Transverse colon (tissue), 4 donors: Measurements from ENCODE around the gene AKAP13. TPM values are rescaled to one million over a fixed set of nuclear protein-coding genes. Genes with fewer than 3 reads are reported as not detected.

Experiments used
- DNase-seq: peaks from one replicate; pipeline ENCODE4 v3.0.0-alpha.2; 2019
- H3K27ac ChIP-seq, 4 donors: fragments of 200-600 bp; sonication (generic); 2 replicates each; pipeline ENCODE4 v1.5.1; 2016 to 2018; ENCODE audit warnings: inconsistent platforms in 4 of 4
- H3K27me3 ChIP-seq: fragments of 200-600 bp; sonication (generic); 2 replicates; pipeline ENCODE4 v1.5.1; 2017; ENCODE audit warnings: inconsistent platforms
- H3K36me3 ChIP-seq, 4 donors: fragments of 200-600 bp; sonication (generic); 2 replicates each; pipeline ENCODE4 v1.5.1; 2017 to 2019; ENCODE audit warnings: inconsistent platforms in 4 of 4
- H3K4me1 ChIP-seq, 4 donors: fragments of 200-600 bp; sonication (generic); 2 replicates each; pipeline ENCODE4 v1.5.1; 2017 to 2020; ENCODE audit warnings: inconsistent platforms in 4 of 4
- H3K4me3 ChIP-seq, 4 donors: fragments of 200-600 bp; sonication (generic); 1 replicate in 1 of 4; 2 replicates in 3 of 4; pipeline versions ENCODE4 v1.5.1 to v1.6.1; 2017 to 2019; ENCODE audit warnings: inconsistent platforms in 4 of 4
- H3K9me3 ChIP-seq, 2 donors: fragments of 200-600 bp; sonication (generic); 2 replicates each; pipeline ENCODE4 v1.5.1; 2017 to 2019; ENCODE audit warnings: inconsistent platforms in 2 of 2
- CTCF ChIP-seq, 5 experiments: fragments of 200-600 bp in 3 of 5; fragments of 450-650 bp in 2 of 5; sonication (generic) in 3 of 5; IDR thresholded peaks; 1 replicate in 2 of 5; 2 replicates in 3 of 5; pipeline ENCODE4 v1.5.1; 2016 to 2017; ENCODE audit warnings: antibody characterized with exemption in 5 of 5, inconsistent platforms in 3 of 5, mild to moderate bottlenecking in 2 of 5, moderate library complexity in 1 of 5
- EP300 ChIP-seq: sonication (generic); formaldehyde crosslinking; IDR thresholded peaks from one replicate; pipeline ENCODE4 v1.6.1; 2017; ENCODE audit warnings: antibody characterized with exemption, low read depth
- POLR2A ChIP-seq: fragments of 450-650 bp; IDR thresholded peaks from one replicate; pipeline ENCODE4 v1.6.1; 2016; ENCODE audit warnings: antibody characterized with exemption, mild to moderate bottlenecking, moderate library complexity
- POLR2AphosphoS5 ChIP-seq, 3 donors: sonication (generic); formaldehyde crosslinking; IDR thresholded peaks; one replicate each; pipeline ENCODE4 v1.6.1; 2016; ENCODE audit warnings: antibody characterized with exemption in 3 of 3
- WGBS, 2 donors: methylation state at CpG; one replicate each; pipeline ENCODE4 v1.1.5; 2018; ENCODE audit warnings: low coverage in 1 of 2; 5-methylcytosine and 5-hydroxymethylcytosine counted together
- in situ Hi-C, 4 donors: fragments of 200-750 bp; cut with MboI; loops; one replicate each; pipeline versions ENCODE4 v1.15.0 to v1.15.1; 2017; ENCODE audit warnings: low sequenced_read_pairs in 3 of 4, low pct_ligation_motif_present in 1 of 4, low pct_unique_long_range_greater_than_20kb in 1 of 4
- intact Hi-C: fragments of 100-400 bp; cut with DNase I; formaldehyde crosslinking; loops from one replicate; pipeline ENCODE4 v1.15.1; 2023; ENCODE audit warnings: low total_unique reads
- total RNA-seq, 4 donors: library from RNA; depleted of rRNA; stranded (reverse); fragments of >200 nt; gene quantifications; one replicate each; pipeline ENCODE4 v1.1.0, GENCODE V29; 2016

The AKAP13 gene
- total RNA-seq, 4 donors from 2014 or later, result 206 to 291 (median 214) TPM

GRCh38 chr15:85782064-85782463, 401.7 kb downstream of the AKAP13 start:
- in situ Hi-C loops, result no loop called here
- WGBS, 2 donors, result 81 to 87% methylated on average over 5 to 6 of the region's 6 CpGs
- no peaks in the 10 kb centered on the region for H3K27me3 ChIP-seq

GRCh38 chr15:85785887-85786780, 405.7 kb downstream of the AKAP13 start:
- Histone ChIP-seq H3K36me3 (no peaks in the 10 kb centered on the region), H3K9me3 (no peaks in the 10 kb centered on the region), H3K4me1 (peaks cover 11 to 27% (median 22%) of the 10 kb centered on the region in 4 donors), H3K4me3 (no peak overlapping the region), H3K27ac (peak overlapping the region; percentile 2 to 48 (median 34)), H3K27me3 (no peaks in the 10 kb centered on the region)
- intact Hi-C loops, result no loop called here
- 44% methylated on average over 10 of the region's 10 CpGs; no CpG with 5 or more reads in 1 of the 2 donors for WGBS, 2 donors
- TF ChIP-seq POLR2A (no peak), EP300 (no peak), POLR2AphosphoS5 (IDR thresholded peaks at IDR 0.05) (no peak), CTCF (IDR thresholded peaks at IDR 0.05) (no peak)
- DNase-seq, result peak; percentile 66
- in situ Hi-C loops, result no loop called here

More at GRCh38 chr15:85782064-85782463, 401.7 kb downstream of the AKAP13 start:
- Histone ChIP-seq H3K4me1 (peaks cover 11 to 23% (median 19%) of the 10 kb centered on the region in 4 donors), H3K36me3 (no peaks in the 10 kb centered on the region), H3K4me3 (no peak overlapping the region), H3K9me3 (no peaks in the 10 kb centered on the region), H3K27ac (no peak overlapping the region)
- DNase-seq, result no peak
- intact Hi-C loops, result no loop called here
- TF ChIP-seq POLR2AphosphoS5 (IDR thresholded peaks at IDR 0.05) (no peak), POLR2A (no peak), CTCF (IDR thresholded peaks at IDR 0.05) (no peak), EP300 (no peak)

GRCh38 chr15:85786781-85787114, 406.3 kb downstream of the AKAP13 start:
- no peak for DNase-seq
- TF ChIP-seq POLR2A, result no peak
- no peak for TF ChIP-seq CTCF (IDR thresholded peaks at IDR 0.05)
- no peak for TF ChIP-seq POLR2AphosphoS5 (IDR thresholded peaks at IDR 0.05)
- no peak for TF ChIP-seq EP300
- in situ Hi-C loops, result no loop called here
- H3K36me3 ChIP-seq, result no peaks in the 10 kb centered on the region
- 66 to 75% methylated on average over 3 of the region's 3 CpGs for WGBS, 2 donors
- peak overlapping the region in 2 of 4 donors; percentile 28 to 48 for H3K27ac ChIP-seq
- peaks cover 11 to 27% (median 22%) of the 10 kb centered on the region in 4 donors for H3K4me1 ChIP-seq
- no peak overlapping the region for H3K4me3 ChIP-seq
- H3K27me3 ChIP-seq, result no peaks in the 10 kb centered on the region
- no peaks in the 10 kb centered on the region for H3K9me3 ChIP-seq
- intact Hi-C loops, result no loop called here

GRCh38 chr15:85788771-85789495, 408.5 kb downstream of the AKAP13 start:
- Histone ChIP-seq H3K36me3 (no peaks in the 10 kb centered on the region), H3K4me1 (peaks cover 21 to 39% (median 34%) of the 10 kb centered on the region in 4 donors), H3K9me3 (no peaks in the 10 kb centered on the region), H3K27me3 (no peaks in the 10 kb centered on the region), H3K4me3 (no peak overlapping the region), H3K27ac (no peak overlapping the region)
- TF ChIP-seq EP300 (no peak), POLR2A (no peak), CTCF (IDR thresholded peaks at IDR 0.05) (peak in 1 of 5 experiments; percentile 20)
- intact Hi-C loops (no loop called here), in situ Hi-C loops (no loop called here)
- 56 to 90% methylated on average over 2 to 12 of the region's 12 CpGs for WGBS, 2 donors
- peak; percentile 73 for DNase-seq
